Ovary (tissue), 3 donors: ENCODE results near the gene DUSP11.
"Not testable (repeated sequence)": the region's sequence is repeated elsewhere in the genome, so short reads cannot be mapped to it uniquely, and the experiment has no call there.

Experiments used
- CTCF ChIP-seq, 3 donors: fragments of 450-650 bp in 2 of 3; fragments of 200-600 bp in 1 of 3; IDR thresholded peaks; one replicate each; pipeline versions ENCODE4 v1.5.1 to v1.8.0; 2016 to 2022; ENCODE audit warnings: antibody characterized with exemption in 3 of 3, mild to moderate bottlenecking in 1 of 3
- EP300 ChIP-seq: sonication (generic); formaldehyde crosslinking; IDR thresholded peaks from one replicate; pipeline ENCODE4 v1.6.1; 2017; ENCODE audit warnings: antibody characterized with exemption
- POLR2A ChIP-seq: fragments of 450-650 bp; IDR thresholded peaks from one replicate; pipeline ENCODE4 v1.6.1; 2017; ENCODE audit warnings: antibody characterized with exemption, mild to moderate bottlenecking, moderate library complexity
- donor health status: DM: no; HTN: no; CAD: no.

- TF ChIP-seq CTCF (IDR thresholded peaks at IDR 0.05); POLR2A; EP300: not testable (repeated sequence)
Observed at GRCh38 chr2:73754332-73754731, 25.6 kb downstream of the DUSP11 start.
